Measurements from ENCODE around the gene IQSEC1.

DNA sequence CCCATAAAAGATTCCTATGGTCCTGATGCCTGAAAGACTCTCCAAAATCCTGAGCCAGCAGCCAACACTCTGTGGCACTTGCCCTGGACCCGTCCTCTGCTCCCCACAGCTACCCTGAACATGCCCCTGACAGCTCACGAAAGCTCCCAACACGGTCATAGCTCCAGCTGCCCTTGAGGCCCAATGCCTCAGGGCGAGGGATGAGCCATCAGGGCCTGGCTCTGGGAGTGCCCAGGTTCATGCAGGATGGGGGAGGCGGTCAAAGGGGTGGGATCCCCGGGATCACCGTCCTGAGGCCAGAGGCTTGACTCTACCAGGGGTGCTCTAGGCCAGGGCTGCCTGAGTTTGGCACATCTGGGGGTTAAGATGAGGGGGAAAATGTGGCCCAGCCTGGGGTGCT lies 159.1 kb downstream of the IQSEC1 start:
- TF ChIP-seq EZH2 (IDR thresholded peaks at IDR 0.05): no peak
- TF ChIP-seq, protein P1, sequence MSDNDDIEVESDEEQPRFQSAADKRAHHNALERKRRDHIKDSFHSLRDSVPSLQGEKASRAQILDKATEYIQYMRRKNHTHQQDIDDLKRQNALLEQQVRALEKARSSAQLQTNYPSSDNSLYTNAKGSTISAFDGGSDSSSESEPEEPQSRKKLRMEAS (IDR thresholded peaks at IDR 0.05): no peak
- TF ChIP-seq, protein P2, sequence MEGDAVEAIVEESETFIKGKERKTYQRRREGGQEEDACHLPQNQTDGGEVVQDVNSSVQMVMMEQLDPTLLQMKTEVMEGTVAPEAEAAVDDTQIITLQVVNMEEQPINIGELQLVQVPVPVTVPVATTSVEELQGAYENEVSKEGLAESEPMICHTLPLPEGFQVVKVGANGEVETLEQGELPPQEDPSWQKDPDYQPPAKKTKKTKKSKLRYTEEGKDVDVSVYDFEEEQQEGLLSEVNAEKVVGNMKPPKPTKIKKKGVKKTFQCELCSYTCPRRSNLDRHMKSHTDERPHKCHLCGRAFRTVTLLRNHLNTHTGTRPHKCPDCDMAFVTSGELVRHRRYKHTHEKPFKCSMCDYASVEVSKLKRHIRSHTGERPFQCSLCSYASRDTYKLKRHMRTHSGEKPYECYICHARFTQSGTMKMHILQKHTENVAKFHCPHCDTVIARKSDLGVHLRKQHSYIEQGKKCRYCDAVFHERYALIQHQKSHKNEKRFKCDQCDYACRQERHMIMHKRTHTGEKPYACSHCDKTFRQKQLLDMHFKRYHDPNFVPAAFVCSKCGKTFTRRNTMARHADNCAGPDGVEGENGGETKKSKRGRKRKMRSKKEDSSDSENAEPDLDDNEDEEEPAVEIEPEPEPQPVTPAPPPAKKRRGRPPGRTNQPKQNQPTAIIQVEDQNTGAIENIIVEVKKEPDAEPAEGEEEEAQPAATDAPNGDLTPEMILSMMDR (IDR thresholded peaks at IDR 0.05 in 2 of 3, conservative IDR thresholded peaks at IDR 0.05 in 1 of 3; ENCODE audit: borderline replicate concordance in 1 of 3, insufficient read depth in 1 of 3, low read depth in 2 of 3, low read length in 2 of 3): no peak
- TF ChIP-seq ZNF274 (IDR thresholded peaks at IDR 0.05; ENCODE audit: low read depth, low read length): no peak
- no peak for TF ChIP-seq POLR2AphosphoS5 (IDR thresholded peaks at IDR 0.05; ENCODE audit: low read depth, low read length)
- TF ChIP-seq EZH2phosphoT487 (IDR thresholded peaks at IDR 0.05; ENCODE audit: borderline replicate concordance): no peak
- TF ChIP-seq, protein P3, sequence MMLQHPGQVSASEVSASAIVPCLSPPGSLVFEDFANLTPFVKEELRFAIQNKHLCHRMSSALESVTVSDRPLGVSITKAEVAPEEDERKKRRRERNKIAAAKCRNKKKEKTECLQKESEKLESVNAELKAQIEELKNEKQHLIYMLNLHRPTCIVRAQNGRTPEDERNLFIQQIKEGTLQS (IDR thresholded peaks at IDR 0.05): no peak
- TF ChIP-seq SRF (IDR thresholded peaks at IDR 0.05; ENCODE audit: low read depth): no peak
- no peak for TF ChIP-seq POLR2A (IDR thresholded peaks at IDR 0.05; ENCODE audit: borderline replicate concordance, extremely low read depth, insufficient read depth, insufficient read length)
- no peak for TF ChIP-seq YY1 (IDR thresholded peaks at IDR 0.05; ENCODE audit: extremely low read depth, insufficient replicate concordance, low read depth, low read length)
- TF ChIP-seq, protein P4, sequence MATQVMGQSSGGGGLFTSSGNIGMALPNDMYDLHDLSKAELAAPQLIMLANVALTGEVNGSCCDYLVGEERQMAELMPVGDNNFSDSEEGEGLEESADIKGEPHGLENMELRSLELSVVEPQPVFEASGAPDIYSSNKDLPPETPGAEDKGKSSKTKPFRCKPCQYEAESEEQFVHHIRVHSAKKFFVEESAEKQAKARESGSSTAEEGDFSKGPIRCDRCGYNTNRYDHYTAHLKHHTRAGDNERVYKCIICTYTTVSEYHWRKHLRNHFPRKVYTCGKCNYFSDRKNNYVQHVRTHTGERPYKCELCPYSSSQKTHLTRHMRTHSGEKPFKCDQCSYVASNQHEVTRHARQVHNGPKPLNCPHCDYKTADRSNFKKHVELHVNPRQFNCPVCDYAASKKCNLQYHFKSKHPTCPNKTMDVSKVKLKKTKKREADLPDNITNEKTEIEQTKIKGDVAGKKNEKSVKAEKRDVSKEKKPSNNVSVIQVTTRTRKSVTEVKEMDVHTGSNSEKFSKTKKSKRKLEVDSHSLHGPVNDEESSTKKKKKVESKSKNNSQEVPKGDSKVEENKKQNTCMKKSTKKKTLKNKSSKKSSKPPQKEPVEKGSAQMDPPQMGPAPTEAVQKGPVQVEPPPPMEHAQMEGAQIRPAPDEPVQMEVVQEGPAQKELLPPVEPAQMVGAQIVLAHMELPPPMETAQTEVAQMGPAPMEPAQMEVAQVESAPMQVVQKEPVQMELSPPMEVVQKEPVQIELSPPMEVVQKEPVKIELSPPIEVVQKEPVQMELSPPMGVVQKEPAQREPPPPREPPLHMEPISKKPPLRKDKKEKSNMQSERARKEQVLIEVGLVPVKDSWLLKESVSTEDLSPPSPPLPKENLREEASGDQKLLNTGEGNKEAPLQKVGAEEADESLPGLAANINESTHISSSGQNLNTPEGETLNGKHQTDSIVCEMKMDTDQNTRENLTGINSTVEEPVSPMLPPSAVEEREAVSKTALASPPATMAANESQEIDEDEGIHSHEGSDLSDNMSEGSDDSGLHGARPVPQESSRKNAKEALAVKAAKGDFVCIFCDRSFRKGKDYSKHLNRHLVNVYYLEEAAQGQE (IDR thresholded peaks at IDR 0.05; ENCODE audit: low read depth): no peak
- TF ChIP-seq SIN3A (IDR thresholded peaks at IDR 0.05; ENCODE audit: low read depth): no peak
